Globus pallidus (tissue), 1 donor: Measurements from ENCODE around the gene SOX11.
"Not testable (repeated sequence)": the region's sequence is repeated elsewhere in the genome, so short reads cannot be mapped to it uniquely, and the experiment has no call there.

Experiments used
- DNase-seq: peaks from one replicate; pipeline ENCODE4 v3.0.0-alpha.2; 2015; ENCODE audit warnings: low spot score

SOX11 gene

GRCh38 chr2:5691985-5692529 is at the start of gene SOX11:
Gene SOX11, plus strand, starts transcription at chr2:5692384. Its CDS starts 338 bp downstream, at chr2:5692722.
- DNase-seq: peak; percentile 54

GRCh38 chr2:5652734-5653133 is 39.5 kb upstream of the SOX11 start:
- not testable (repeated sequence) for DNase-seq

- DNase-seq: not testable (repeated sequence)
Measured at GRCh38 chr2:5653756-5654155, 38.4 kb upstream of the SOX11 start.

GRCh38 chr2:5657231-5657630 is 35.0 kb upstream of the SOX11 start:
- no peak for DNase-seq

GRCh38 chr2:5660591-5660990 is 31.6 kb upstream of the SOX11 start:
- no peak for DNase-seq

- no peak for DNase-seq
Measured at GRCh38 chr2:5661362-5661761, 30.8 kb upstream of the SOX11 start.

GRCh38 chr2:5664278-5664681 is 27.9 kb upstream of the SOX11 start:
- no peak for DNase-seq

- DNase-seq: no peak
Measured at GRCh38 chr2:5665066-5665465, 27.1 kb upstream of the SOX11 start.

- DNase-seq: no peak
Measured at GRCh38 chr2:5666798-5667197, 25.4 kb upstream of the SOX11 start.

GRCh38 chr2:5667655-5668054 is 24.5 kb upstream of the SOX11 start:
- not testable (repeated sequence) for DNase-seq

- no peak for DNase-seq
Measured at GRCh38 chr2:5668682-5669250, 23.4 kb upstream of the SOX11 start.

- no peak for DNase-seq
Measured at GRCh38 chr2:5672749-5673144, 19.4 kb upstream of the SOX11 start.

- no peak for DNase-seq
Measured at GRCh38 chr2:5673145-5674025, 18.8 kb upstream of the SOX11 start.

GRCh38 chr2:5674026-5674340 is 18.2 kb upstream of the SOX11 start:
- DNase-seq: no peak

GRCh38 chr2:5677133-5677532 is 15.1 kb upstream of the SOX11 start:
- DNase-seq: no peak

GRCh38 chr2:5683471-5683870 is 8.7 kb upstream of the SOX11 start:
- no peak for DNase-seq

GRCh38 chr2:5685225-5685624 is 7.0 kb upstream of the SOX11 start:
- no peak for DNase-seq

- no peak for DNase-seq
Measured at GRCh38 chr2:5686068-5686467, 6.1 kb upstream of the SOX11 start.

- DNase-seq: no peak
Measured at GRCh38 chr2:5686536-5686935, 5.6 kb upstream of the SOX11 start.

GRCh38 chr2:5689750-5690149 is 2.4 kb upstream of the SOX11 start:
- no peak for DNase-seq

- DNase-seq: no peak
Measured at GRCh38 chr2:5690286-5690685, 1.9 kb upstream of the SOX11 start.

GRCh38 chr2:5690718-5691220 is 1.4 kb upstream of the SOX11 start:
- DNase-seq: no peak
